T47D (cell line): ENCODE measurements around the gene RGS6.
A peak's percentile ranks its signal among the peaks of the same experiment; 100 is the strongest.
"Not testable (repeated sequence)": the region's sequence is repeated elsewhere in the genome, so short reads cannot be mapped to it uniquely, and the experiment has no call there.

Source experiments
- DNase-seq, 2 experiments: peaks; one replicate each; pipeline versions ENCODE4 v3.0.0 to v3.0.0-alpha.2; 2011 to 2012; ENCODE audit warnings: low read depth in 1 of 2, low spot score in 1 of 2
- JUND ChIP-seq: IDR thresholded peaks from 2 replicates; pipeline ENCODE4 v1.6.1; 2012; ENCODE audit warnings: low read depth
- in situ Hi-C: cut with HindIII; loops from 2 replicates; pipeline ENCODE4 v1.10.0; 2016; ENCODE audit warnings: low sequenced_read_pairs, low pct_unique_long_range_greater_than_20kb

The RGS6 gene

DNA sequence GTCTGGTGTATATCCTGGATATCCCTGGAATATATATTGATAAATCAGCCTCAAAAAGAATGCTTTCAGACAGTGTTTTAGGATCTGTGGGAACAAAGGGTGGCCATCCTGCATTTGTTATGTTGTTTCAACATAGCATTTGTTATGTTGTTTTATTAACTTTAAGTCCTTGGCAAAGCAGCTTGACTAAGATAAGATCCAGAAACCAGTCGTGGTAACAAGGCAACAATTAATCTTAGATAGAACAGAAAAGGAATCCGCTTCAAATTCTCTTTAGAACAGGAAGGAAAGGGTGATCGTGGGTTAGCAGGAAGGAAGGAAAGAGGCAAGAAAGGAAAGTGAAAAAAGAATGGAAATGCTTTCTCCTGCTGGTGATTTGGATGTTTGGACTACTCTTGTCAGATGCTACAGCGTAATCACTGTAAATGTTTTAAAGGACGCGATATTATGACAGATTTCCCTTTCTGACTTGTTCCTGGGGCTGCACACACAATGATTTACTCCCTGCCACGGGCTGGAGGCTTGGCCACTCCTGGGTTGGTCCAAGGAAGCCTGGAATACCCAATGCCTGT lies 518.3 kb downstream of the RGS6 start:
- no peak for TF ChIP-seq JUND
- in situ Hi-C loops = no loop called here
- no peak for DNase-seq

DNA sequence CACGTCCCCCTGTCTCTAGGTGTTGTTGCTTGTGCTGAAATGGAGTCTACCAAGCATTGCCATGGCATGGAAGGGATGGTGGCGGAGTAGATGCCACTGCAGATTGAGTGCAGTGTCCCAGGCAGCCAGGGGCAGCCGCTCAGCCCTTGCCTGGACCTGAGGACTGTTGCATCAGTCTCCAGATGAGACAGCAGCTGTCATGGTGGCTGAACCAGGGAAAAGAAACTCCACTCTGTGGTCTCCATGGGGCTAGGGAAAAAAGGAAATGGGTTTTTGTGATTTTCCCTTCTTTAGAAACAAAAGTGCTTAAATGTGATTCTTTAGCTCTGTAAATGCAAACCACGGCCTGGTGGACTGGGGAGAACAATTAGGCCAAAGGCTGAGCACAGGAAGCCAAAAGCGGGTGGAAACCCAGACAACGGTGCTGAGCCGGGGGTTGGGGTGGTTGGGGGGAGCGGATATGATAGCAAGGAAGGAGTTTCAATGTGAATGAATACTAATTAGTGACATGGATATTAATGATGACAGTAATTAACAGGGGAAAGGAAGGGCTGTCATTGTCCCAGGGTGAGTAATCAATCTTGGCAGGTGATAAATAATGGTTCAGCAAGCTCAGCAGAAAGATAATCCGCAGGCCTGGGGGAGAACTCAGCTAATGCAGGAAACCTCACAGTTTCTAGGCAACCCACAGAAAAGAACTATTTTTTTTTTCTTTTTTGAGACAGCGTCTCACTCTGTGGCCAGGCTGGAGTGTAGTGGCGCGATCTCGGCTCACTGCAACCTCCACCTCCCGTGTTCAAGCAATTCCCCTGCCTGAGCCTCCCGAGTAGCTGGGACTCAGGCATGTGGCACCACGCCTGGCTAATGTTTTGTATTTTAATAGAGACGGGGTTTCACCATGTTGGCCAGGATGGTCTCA lies 519.1 kb downstream of the RGS6 start:
- no peak for TF ChIP-seq JUND
- in situ Hi-C loops = no loop called here
- no peak for DNase-seq

DNA sequence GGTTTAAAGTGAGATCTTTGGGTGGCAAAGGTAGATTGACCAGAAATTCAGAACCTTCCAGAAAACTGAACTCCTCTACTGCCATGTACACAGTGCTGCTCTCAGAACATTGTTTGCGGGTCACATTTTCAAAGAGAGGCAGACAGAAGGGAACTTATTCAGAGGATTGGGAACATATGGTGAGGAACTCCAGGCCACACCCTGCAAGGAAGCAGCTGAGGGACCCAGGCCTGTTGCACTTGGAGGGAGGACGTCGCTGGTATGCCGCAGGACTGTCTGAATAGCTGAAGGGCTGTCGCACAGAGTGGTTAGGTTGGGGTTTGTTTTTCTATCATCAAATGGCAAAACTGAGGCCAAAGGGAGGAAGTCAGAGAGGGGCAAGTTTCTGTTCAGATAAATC lies 520.5 kb downstream of the RGS6 start:
- TF ChIP-seq JUND = no peak
- no peak for DNase-seq
- in situ Hi-C loops = no loop called here

DNA sequence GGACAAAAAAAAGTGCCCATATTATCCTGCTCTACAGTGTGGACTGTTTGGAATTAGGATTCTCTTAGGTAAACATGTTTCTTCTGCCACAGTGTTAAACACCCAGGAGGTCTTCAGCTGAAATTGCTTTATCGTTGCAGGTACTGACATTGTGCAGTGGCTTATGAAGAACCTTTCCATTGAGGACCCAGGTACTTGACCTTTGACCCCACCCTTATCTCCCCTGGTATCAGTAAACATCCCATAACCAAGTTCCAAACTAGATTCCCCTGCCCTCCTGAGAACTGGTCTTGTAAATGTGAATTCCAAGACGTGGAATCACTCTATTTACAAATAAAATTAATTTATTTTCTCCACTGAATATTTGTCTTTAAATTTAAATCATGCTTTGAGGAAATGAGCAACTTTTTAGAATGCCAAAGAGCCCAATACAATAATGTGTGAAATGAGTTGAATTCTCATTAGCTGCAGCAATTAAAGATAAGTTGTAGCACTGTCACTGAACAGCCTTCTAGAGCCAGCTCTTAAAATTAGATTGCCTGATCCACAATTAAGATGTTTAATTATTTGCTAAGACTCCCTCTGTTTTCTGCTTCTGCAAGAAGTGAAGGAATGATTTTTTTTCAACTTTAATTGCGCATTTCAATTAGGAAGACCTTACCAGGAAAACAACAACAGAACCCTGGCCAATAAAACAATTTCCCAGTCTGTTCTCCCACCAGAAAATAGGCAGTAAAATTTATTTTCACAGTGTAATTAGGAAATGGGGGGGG lies 522.3 kb downstream of the RGS6 start:
- DNase-seq = no peak
- no peak for TF ChIP-seq JUND
- in situ Hi-C loops = no loop called here

DNA sequence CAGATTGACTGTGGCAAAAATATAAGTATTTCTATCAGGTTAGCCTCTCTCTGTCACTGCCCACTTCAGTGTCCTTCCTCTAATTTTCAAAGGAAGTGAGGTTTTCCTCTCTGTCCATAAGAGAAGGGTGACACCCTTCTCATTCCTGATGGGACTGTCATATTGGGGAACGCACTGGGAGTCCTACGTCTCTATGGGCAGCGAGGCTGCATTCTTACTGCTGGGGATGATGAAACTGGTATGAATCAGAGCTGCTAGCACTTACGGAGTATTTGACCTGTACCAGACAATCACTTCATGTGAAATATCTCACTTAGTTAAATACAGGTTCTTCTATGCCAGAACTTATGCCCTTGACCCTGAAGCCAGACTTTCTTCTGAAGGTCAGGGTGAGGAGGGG lies 525.4 kb downstream of the RGS6 start:
- DNase-seq = no peak
- TF ChIP-seq JUND = no peak
- in situ Hi-C loops = no loop called here

DNA sequence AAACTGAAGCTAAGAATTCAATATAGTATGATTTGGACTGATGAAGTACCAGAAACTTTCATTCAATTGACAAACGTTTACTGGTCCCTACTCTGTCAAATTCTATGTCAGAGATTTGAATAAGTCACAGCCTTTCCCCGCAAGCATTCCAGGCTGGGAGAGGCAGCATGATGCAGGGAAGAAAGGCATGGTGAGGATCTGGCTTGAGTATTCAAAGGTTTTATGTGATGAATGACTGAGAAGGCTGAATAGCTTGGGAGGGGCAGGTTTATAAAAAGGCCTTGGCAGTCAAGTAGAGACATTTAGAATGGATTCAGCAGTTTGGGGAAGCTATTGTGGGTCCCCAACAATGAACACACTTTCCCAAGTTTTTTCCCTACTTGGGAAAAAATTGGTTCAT lies 529.8 kb downstream of the RGS6 start:
- DNase-seq = no peak
- in situ Hi-C loops = no loop called here
- TF ChIP-seq JUND = no peak

DNA sequence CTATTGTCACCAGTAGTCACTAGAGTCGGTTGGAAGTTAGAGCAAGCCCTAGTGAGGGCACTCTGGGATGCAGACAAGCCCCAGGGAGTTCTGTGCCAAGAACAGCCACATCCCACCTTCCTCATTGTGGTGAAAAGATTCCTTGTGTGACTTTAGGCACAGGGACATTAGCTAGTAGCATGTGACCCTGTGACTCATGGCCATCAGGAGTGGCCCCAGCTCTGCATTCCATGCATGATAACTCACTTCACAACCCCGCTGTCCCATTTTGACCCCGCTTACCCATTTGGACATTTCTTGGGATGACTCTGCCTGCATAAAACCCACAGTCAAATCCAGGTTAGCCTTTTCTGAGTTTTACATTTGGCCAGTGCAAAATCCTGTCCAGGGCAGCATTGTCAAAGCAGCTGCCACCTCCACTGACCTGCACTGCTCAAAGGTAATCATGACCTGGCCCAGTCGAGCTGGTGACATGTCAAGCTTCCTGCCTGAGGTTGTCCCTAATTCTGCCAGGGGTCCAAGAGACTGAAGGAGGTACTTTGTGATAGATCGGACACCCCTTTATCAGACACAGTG lies 531.1 kb downstream of the RGS6 start:
- no peak for TF ChIP-seq JUND
- in situ Hi-C loops = no loop called here

DNA sequence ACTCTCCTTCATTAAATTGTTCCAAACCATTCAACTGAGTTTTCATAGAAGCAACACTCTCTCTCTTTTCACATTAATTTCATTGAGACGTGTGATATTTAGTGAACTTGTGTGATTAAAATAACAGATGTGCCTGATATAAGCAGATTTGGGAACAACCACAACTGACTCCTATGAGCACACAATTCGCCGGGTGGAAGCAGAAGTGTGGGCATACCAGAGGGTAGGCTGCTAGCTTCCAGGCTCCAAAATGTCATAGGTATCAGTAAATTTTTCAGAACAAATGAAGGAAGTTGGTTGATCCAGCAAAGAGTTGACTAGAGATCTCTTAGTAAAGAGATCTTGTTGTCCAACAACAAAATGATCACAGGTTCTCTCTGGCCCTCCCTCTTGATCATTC lies 532.0 kb downstream of the RGS6 start:
- in situ Hi-C loops = no loop called here
- DNase-seq = no peak
- no peak for TF ChIP-seq JUND

More for the DNA sequence above, 531.1 kb downstream of the RGS6 start:
- DNase-seq = no peak

DNA sequence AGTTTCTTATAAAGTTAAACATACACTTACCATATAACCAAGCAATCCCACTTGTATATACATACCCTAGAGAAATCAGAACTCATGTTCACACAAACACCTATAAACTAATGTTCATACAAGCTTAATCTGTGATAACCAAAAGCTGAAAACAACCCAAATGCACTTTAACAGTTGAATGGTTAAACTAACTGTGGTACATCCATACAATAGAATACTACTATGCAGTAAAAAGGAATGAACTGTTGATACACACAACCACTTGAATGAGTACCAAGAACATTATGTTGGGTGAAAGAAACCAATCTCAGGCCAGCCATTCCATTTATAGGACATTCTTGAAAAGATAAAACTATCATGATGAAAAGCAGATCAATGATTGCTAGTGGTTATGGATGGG lies 534.1 kb downstream of the RGS6 start:
- TF ChIP-seq JUND = no peak
- in situ Hi-C loops = no loop called here
- DNase-seq = no peak

DNA sequence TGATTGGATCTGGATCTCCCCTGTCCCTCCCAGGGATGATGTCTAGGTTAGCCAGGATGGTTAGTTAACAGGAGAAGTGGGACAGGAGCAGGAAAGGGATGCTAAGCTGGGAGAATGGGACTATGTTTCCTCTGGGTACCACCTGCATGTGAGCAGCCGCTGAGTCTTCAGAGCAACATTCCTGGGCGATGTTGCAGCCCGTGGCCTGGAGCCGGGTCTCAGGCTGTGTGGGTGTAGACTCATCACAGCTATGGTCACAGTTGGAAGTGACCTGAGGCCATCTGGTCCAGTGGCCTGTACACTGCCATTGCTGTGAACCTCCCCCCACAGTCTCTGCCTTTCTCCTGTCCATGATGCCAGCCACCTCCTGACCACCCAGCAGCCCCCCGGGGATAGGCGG lies 539.1 kb downstream of the RGS6 start:
- no peak for TF ChIP-seq JUND
- no peak for DNase-seq
- in situ Hi-C loops = no loop called here

DNA sequence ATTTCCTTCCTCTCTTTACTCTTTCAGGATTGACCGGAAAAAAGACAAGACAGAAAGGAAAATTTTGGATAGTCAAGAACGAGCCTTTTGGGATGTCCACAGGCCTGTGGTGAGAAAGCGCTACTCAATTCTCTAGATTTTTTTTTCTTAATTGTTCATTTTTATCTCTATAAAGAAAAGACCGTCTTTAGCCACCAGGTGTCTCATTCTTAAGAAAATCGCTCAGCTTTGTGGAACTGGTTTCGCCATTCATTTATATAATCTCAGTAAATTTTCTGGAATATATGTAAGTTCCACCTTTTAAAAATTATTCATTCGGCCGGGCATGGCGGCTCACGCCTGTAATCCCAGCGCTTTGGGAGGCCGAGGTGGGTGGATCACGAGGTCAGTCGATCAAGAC lies 540.6 kb downstream of the RGS6 start:
- peak in 1 of 2 experiments; percentile 23 for DNase-seq
- in situ Hi-C loops = no loop called here

DNA sequence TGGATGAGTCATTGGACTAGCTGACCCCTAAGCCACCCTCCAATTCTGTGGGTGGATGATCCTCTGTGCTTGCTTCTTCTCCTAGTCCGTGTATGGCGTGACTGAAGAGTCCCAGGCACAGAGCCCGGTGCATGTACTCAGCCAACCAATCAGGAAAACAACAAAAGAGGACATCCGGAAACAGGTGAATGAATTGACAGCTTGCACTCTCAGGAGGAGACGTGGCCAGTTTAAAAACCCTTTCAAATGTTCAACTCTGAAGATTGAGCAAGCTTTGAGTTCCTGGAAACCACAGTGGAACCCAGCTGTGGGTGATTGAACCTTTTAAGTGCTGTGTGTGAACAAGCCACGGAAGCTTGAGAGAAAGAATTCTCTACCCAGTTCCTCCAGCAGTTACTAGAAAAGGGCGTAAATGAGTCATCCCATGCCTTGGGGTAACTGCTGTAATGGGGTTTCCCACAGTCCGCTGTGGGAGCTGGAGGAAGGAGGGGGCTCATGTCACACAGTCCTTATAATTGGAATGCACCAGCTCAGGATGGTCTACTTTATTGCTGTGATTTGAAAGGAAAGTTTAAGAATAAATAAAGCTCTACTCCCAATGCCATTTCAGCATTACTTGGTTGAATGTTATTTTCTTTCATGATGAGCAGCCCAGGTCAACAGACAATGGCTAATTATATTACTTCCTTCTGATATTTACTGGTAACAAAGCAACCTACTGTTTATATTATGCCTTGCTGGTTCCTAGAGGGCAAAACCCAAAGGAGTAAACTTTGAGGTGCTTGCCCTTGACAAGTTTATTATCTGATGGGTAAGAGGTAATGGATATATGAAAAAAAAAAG lies 544.6 kb downstream of the RGS6 start:
- TF ChIP-seq JUND = no peak
- DNase-seq = peak in 1 of 2 experiments; percentile 28
- in situ Hi-C loops = no loop called here

More for the DNA sequence above, 540.6 kb downstream of the RGS6 start:
- TF ChIP-seq JUND = no peak

DNA sequence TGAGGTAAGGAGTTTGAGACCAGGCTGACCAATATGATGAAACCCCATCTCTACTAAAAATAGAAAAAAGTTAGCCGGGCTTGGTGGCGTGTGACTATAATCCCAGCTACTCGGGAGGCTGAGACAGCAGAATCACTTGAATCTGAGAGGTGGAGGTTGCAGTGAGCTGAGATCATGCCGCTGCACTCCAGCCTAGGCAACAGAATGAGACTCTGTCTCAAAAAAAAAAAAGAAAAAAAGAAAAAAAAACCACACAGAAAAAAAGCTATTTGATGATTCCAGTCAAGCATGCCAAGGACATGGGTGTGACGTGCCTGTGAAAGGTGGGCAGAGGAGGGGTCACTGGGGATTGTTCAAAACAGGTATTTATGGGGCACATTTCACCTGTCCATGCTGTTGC lies 545.3 kb downstream of the RGS6 start:
- DNase-seq, in situ Hi-C loops: not testable (repeated sequence)
